ENCODE measurements around the gene GOT2.

GRCh38 chr16:58678269-58678668 is 55.8 kb downstream of the GOT2 start:
- TF ChIP-seq CTCF (IDR thresholded peaks at IDR 0.05; ENCODE audit: extremely low read depth in 1 of 2, insufficient read depth in 1 of 2, low read depth in 1 of 2, low read length in 2 of 2) (no peak), FOS (IDR thresholded peaks at IDR 0.05; ENCODE audit: borderline replicate concordance, insufficient read depth, low read length) (no peak), POLR2A (IDR thresholded peaks at IDR 0.05; ENCODE audit: low read depth, low read length) (no peak), MYC (IDR thresholded peaks at IDR 0.05; ENCODE audit: low read depth, low read length) (no peak), EZH2 (IDR thresholded peaks at IDR 0.05; ENCODE audit: borderline replicate concordance, low read depth, low read length, severe bottlenecking) (no peak), POLR2AphosphoS5 (IDR thresholded peaks at IDR 0.05; ENCODE audit: insufficient read depth, low read depth, low read length) (no peak), MAX (IDR thresholded peaks at IDR 0.05; ENCODE audit: insufficient read depth, insufficient read length) (no peak), JUN (IDR thresholded peaks at IDR 0.05; ENCODE audit: borderline replicate concordance, insufficient read depth, insufficient read length, low read depth) (no peak), GATA2 (IDR thresholded peaks at IDR 0.05; ENCODE audit: insufficient read depth, insufficient read length, low read depth, low read length) (no peak)

Measured in endothelial cell of umbilical vein (primary cell).